ENCODE measurements around the gene ACAA1. TPM values are rescaled to one million over a fixed set of nuclear protein-coding genes. Genes with fewer than 3 reads are reported as not detected.

ACAA1 gene
- total RNA-seq, 1 donor from 2014 or later, result 88.3 TPM

- intact Hi-C loops (cut with DNase I), result no loop called here
- Histone ChIP-seq H3K27ac (peak overlapping the region; percentile 42), H3K27me3 (ENCODE audit: low read depth) (no peaks in the 10 kb centered on the region), H3K36me3 (peaks cover 5% of the 10 kb centered on the region), H3K9me3 (no peaks in the 10 kb centered on the region), H3K4me1 (peaks cover 35% of the 10 kb centered on the region), H3K4me3 (no peak overlapping the region)
- DNase-seq (no peak), ATAC-seq (peak; percentile 42 to 57)
- TF ChIP-seq CTCF (IDR thresholded peaks at IDR 0.05), result no peak
Observed at GRCh38 chr3:38147421-38147820, 10.5 kb upstream of the ACAA1 start.

GRCh38 chr3:38146504-38146903 is 9.6 kb upstream of the ACAA1 start:
- Histone ChIP-seq H3K4me1 (peaks cover 29% of the 10 kb centered on the region), H3K36me3 (peaks cover 14% of the 10 kb centered on the region), H3K4me3 (no peak overlapping the region), H3K27ac (no peak overlapping the region), H3K27me3 (ENCODE audit: low read depth) (no peaks in the 10 kb centered on the region), H3K9me3 (no peaks in the 10 kb centered on the region)
- no peak for TF ChIP-seq CTCF (IDR thresholded peaks at IDR 0.05)
- ATAC-seq, result no peak
- DNase-seq, result no peak
- intact Hi-C loops (cut with DNase I), result no loop called here

DNA sequence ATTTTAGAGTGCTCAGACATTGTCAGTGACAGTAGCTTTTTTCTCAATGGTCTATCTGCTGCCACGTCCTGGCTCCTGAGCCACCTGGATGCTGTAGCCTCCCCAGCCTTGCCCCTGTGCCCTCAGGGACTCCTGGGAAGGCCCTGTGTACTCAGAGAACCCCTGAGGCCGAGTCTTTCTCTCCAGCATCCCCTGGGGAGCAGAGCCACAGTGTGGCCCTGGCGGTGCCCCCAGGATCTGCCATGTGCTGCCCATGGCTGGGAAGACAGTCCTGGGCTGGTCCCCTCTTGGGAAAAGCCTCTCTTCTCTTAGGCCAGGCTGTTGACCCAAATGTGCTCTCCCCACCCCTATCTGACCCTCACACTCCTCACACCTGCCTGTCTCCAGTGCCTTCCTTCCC is 6.6 kb upstream of the ACAA1 start:
- intact Hi-C loops (cut with DNase I), result no loop called here

DNA sequence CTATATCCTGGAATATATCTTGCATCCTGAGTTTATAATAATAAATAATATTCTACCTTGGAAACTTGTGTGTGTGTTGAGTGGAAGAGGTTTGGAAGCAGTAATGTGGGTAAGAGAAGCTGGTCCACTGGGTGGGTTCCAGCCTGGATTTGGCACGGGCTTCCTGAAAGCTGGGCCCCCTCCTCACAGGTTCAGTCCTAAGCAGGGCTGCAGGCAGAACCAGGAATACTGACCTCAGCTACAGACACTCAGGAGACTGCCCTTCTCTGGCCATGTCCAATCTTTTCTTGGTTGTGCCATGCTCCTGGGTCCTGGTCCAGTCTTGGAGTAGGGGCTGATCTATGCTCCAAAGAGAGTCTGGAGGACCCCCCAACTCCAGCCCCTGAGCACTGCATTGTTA is 6.0 kb upstream of the ACAA1 start:
- Histone ChIP-seq H3K36me3 (peaks cover 25% of the 10 kb centered on the region), H3K9me3 (no peaks in the 10 kb centered on the region), H3K27me3 (ENCODE audit: low read depth) (no peaks in the 10 kb centered on the region), H3K4me1 (peaks cover 31% of the 10 kb centered on the region), H3K4me3 (no peak overlapping the region), H3K27ac (no peak overlapping the region)
- TF ChIP-seq CTCF (IDR thresholded peaks at IDR 0.05), result no peak
- DNase-seq, result no peak
- no peak for ATAC-seq
- intact Hi-C loops (cut with DNase I), result no loop called here

More for the DNA sequence above, 6.6 kb upstream of the ACAA1 start:
- no peaks in the 10 kb centered on the region for H3K27me3 ChIP-seq (ENCODE audit: low read depth)
- H3K36me3 ChIP-seq, result peaks cover 25% of the 10 kb centered on the region
- H3K27ac ChIP-seq, result no peak overlapping the region
- peaks cover 29% of the 10 kb centered on the region for H3K4me1 ChIP-seq
- H3K4me3 ChIP-seq, result no peak overlapping the region
- TF ChIP-seq CTCF (IDR thresholded peaks at IDR 0.05), result no peak
- ATAC-seq (no peak), DNase-seq (peak; percentile 32)
- H3K9me3 ChIP-seq, result no peaks in the 10 kb centered on the region

GRCh38 chr3:38141952-38142273 is 5.0 kb upstream of the ACAA1 start:
- TF ChIP-seq CTCF (IDR thresholded peaks at IDR 0.05), result no peak
- DNase-seq, result no peak
- ATAC-seq, result no peak
- no peaks in the 10 kb centered on the region for H3K27me3 ChIP-seq (ENCODE audit: low read depth)
- intact Hi-C loops (cut with DNase I), result no loop called here
- no peaks in the 10 kb centered on the region for H3K9me3 ChIP-seq
- H3K4me1 ChIP-seq, result peaks cover 36% of the 10 kb centered on the region
- H3K36me3 ChIP-seq, result peaks cover 25% of the 10 kb centered on the region
- no peak overlapping the region for H3K27ac ChIP-seq
- H3K4me3 ChIP-seq, result no peak overlapping the region
